ENCODE results near the gene HRAS. TPM values are rescaled to one million over a fixed set of nuclear protein-coding genes. Genes with fewer than 3 reads are reported as not detected.

The HRAS gene
- total RNA-seq, 1 experiment from 2014 or later: 110 TPM

DNA sequence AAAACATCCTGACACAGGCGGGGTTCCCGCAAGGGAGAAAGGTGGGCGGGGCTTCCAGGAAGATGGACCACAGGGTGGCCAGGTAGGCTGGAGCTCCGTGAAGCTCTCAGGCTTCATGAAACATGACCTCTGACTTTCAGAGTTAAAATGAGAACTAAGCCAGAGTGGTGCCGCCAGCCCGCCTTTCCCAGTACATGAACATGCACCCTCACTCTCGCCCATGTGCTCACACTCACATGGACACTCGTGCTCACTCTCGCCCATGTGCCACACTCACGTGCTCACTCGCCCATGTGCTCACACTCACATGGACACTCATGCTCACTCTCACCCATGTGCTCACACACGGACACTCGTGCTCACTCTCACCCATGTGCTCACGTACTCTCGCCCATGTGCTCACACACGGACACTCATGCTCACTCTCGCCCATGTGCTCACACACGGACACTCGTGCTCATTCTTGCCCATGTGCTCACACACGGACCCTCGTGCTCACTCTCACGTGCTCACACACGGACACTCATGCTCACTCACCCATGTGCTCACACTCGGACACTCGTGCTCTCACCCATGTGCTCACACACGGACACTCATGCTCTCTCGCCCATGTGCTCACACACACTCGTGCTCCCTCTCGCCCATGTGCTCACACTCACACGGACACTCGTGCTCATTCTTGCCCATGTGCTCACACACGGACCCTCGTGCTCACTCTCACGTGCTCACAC lies 38.4 kb downstream of the HRAS start:
- no peak for DNase-seq (ENCODE audit: low read depth)

DNA sequence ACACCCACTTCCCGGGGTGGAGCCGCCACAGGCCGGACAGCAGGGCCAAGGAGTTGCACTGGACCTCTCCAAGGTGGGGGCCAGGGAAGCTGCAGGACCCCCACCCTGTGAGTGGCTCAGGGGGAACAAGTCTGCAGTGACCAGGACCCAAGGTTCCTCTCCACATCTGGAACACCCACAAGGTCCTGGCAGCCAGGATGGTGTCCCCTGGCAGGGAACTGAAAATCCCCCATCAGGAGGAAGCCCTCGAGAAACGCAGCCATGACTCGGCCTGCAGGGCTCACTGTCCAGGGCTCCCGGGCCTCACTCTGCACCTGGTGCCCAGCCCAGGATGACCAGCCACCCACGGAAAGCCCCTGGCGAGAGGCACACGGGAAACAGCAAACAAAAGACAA lies 39.8 kb downstream of the HRAS start:
- DNase-seq (ENCODE audit: low read depth): peak; percentile 7

DNA sequence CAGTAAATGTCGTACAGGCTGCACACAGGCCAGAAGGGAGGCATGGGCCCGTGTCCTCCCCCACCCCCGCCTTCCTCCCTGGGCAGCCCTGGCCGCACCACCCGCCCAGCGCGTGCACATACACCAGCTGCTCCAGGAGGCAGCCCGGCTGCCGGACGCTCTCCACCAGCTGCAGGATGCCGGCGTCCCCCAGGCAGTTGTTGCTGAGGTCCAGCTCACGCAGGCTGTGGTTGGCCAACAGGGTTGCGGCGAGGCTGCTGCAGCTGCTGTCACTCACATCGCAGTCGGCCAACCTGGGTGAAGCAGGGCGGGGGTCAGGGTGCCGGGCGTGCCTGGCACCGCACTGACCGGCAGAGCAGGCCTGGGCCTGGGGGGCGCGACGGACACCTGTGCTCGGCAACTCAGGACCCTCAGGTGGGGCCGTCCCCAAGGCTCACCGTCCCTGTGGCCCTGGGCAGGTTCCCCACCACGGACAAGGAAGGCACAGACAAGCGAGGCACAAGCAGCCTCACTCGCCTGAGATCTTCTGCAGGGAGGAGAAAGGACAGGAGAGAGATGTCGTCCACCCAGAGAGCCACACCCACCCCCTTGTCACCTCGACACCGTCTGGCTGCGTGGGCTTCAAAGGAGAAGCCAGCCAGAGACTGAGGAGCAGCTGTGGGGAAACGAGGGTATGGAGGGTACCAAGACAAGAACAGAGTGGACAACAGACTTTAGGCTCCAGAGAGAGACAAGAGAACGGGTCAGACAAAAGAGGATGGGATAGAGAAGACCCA lies 40.4 kb downstream of the HRAS start:
- DNase-seq (ENCODE audit: low read depth): no peak

- DNase-seq (ENCODE audit: low read depth): no peak
Measured at GRCh38 chr11:492427-493226, 42.7 kb downstream of the HRAS start.

- DNase-seq (ENCODE audit: low read depth): no peak
Measured at GRCh38 chr11:491358-491757, 44.0 kb downstream of the HRAS start.

- DNase-seq (ENCODE audit: low read depth): no peak
Measured at GRCh38 chr11:490930-491260, 44.5 kb downstream of the HRAS start.

DNA sequence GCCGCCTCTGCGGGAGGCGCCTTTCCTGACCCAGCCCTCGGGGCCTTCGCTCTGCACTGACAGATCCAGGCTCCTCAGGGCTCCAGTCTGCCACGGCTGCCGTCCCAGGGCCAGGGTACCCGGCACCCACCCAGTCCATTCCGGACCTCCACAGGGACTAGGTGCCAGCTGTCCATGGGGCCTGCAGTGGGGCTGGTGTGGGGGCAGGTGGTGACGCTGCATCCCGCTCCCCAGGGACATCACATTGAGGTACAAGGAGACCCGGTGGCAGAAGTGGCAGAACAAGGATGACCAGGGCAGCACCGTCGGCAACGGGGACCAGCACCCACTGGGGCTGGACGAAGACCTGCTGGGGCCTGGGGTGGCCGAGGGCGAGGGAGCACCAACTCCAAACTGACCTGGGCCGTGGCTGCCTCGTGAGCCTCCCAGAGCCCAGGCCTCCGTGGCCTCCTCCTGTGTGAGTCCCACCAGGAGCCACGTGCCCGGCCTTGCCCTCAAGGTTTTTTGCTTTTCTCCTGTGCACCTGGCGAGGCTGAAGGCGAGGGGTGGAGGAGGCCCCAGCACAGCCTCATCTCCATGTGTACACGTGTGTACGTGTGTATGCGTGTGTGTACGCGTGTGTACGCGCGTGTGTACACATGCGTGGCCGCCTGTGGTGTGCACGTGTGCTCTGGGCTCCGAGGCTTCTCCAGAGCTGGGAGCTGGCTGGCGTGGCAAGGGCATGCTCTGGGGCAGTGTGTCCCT lies 45.0 kb downstream of the HRAS start:
- DNase-seq (ENCODE audit: low read depth): no peak

DNA sequence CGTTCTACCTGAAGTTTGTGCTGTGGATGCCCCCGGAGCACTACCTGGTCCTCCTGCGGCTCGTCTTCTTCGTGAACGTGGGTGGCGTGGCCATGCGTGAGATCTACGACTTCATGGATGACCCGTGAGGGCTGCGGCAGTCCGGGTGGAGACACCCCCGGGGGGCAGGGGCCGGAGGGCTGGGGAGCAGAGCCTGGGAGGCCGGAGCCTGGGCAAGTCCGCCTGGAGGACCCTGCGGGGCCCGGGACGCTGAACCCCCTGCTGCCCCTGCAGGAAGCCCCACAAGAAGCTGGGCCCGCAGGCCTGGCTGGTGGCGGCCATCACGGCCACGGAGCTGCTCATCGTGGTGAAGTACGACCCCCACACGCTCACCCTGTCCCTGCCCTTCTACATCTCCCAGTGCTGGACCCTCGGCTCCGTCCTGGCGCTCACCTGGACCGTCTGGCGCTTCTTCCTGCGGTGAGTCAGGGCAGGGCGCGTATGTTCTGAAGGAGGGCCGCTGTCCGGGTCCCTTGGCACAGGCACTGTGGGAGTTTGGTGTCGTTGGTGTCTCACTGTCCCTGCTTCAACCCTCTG lies 45.7 kb downstream of the HRAS start:
- no peak for DNase-seq (ENCODE audit: low read depth)

GRCh38 chr11:488992-489391 lies 46.4 kb downstream of the HRAS start:
- DNase-seq (ENCODE audit: low read depth): no peak

DNA sequence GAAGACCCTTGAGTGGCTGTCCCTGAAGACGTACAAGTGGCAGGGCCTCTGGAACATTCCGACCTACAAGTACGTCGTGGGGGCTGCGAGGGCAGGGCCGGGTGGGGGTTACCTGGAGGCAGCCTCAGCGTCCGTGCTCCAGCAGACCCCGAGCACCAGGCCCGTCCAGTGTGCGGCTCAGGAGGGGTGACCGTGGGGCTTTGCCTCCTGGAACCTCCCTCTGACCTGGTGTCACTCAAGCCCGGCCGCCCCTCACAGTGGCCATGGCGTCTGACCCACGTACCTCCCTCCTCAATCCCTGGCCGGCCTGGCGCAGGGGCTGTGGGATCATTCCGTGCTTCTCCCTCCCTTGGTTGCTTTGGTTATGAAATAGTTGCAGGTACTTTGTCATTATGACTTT lies 46.8 kb downstream of the HRAS start:
- no peak for DNase-seq (ENCODE audit: low read depth)

GRCh38 chr11:488062-488461 lies 47.3 kb downstream of the HRAS start:
- DNase-seq (ENCODE audit: low read depth): no peak

- no peak for DNase-seq (ENCODE audit: low read depth)
Measured at GRCh38 chr11:487571-488021, 47.8 kb downstream of the HRAS start.

- no peak for DNase-seq (ENCODE audit: low read depth)
Measured at GRCh38 chr11:486189-486588, 49.2 kb downstream of the HRAS start.

DNA sequence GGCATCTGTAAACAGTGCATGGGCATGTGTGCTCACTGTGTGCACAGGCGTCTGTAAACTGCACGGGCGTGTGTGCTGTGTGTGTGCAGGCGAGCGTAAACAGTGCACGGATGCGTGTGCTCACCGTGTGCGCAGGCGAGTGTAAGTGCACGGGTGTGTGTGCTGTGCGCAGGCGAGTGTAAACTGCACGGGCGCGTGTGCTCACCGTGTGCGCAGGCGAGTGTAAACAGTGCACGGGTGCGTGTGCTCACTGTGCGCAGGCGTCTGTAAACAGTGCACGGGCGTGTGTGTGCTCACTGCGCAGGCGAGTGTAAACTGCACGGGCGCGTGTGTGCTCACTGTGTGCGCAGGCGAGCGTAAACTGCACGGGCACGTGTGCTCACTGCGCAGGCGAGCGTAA lies 50.8 kb downstream of the HRAS start:
- DNase-seq (ENCODE audit: low read depth): no peak

Other genes starting within 250 kb of the HRAS start
- 5.2 and 8.5 TPM in 2 replicates for gene PGGHG, start 246.4 kb downstream of the HRAS start, total RNA-seq (2014; rRNA removed; shearing (Covaris generic))
- gene IFITM5, start 236.1 kb downstream of the HRAS start, total RNA-seq (2014; rRNA removed; shearing (Covaris generic)): not detected in 2 replicates
- 80.0 and 89.8 TPM in 2 replicates for gene IFITM2, start 227.8 kb downstream of the HRAS start, total RNA-seq (2014; rRNA removed; shearing (Covaris generic))
- gene IFITM1, start 221.5 kb downstream of the HRAS start, total RNA-seq (2014; rRNA removed; shearing (Covaris generic)): 1,883 and 3,156 TPM in 2 replicates
- gene IFITM3, start 214.7 kb downstream of the HRAS start, total RNA-seq (2014; rRNA removed; shearing (Covaris generic)): 821 and 984 TPM in 2 replicates
- 2.8 and 9.4 TPM in 2 replicates for gene B4GALNT4, start 166.1 kb downstream of the HRAS start, total RNA-seq (2014; rRNA removed; shearing (Covaris generic))
- gene PKP3, start 141.4 kb downstream of the HRAS start, total RNA-seq (2014; rRNA removed; shearing (Covaris generic)): 7.9 and 10.6 TPM in 2 replicates
- gene SIGIRR, start 120.6 kb downstream of the HRAS start, total RNA-seq (2014; rRNA removed; shearing (Covaris generic)): 2.5 and 3.4 TPM in 2 replicates
- 0.20 TPM in 1 of 2 replicates, not detected in the other for gene ANO9, start 93.6 kb downstream of the HRAS start, total RNA-seq (2014; rRNA removed; shearing (Covaris generic))
- gene PTDSS2, start 85.3 kb downstream of the HRAS start, total RNA-seq (2014; rRNA removed; shearing (Covaris generic)): 27.5 and 35.5 TPM in 2 replicates
- 169 and 259 TPM in 2 replicates for gene RNH1, start 28.3 kb downstream of the HRAS start, total RNA-seq (2014; rRNA removed; shearing (Covaris generic))
- gene LRRC56, start 2.0 kb upstream of the HRAS start, total RNA-seq (2014; rRNA removed; shearing (Covaris generic)): 0.25 and 0.34 TPM in 2 replicates
- 1.1 and 3.8 TPM in 2 replicates for gene LMNTD2, start 25.2 kb upstream of the HRAS start, total RNA-seq (2014; rRNA removed; shearing (Covaris generic))
- gene RASSF7, start 25.4 kb upstream of the HRAS start, total RNA-seq (2014; rRNA removed; shearing (Covaris generic)): 53.4 and 56.0 TPM in 2 replicates
- 17.0 and 24.3 TPM in 2 replicates for gene PHRF1, start 40.9 kb upstream of the HRAS start, total RNA-seq (2014; rRNA removed; shearing (Covaris generic))
- not detected in 2 replicates for gene IRF7, start 80.4 kb upstream of the HRAS start, total RNA-seq (2014; rRNA removed; shearing (Covaris generic))
- not detected in 2 replicates for gene CDHR5, start 89.4 kb upstream of the HRAS start, total RNA-seq (2014; rRNA removed; shearing (Covaris generic))
- not detected in 2 replicates for gene SCT, start 91.6 kb upstream of the HRAS start, total RNA-seq (2014; rRNA removed; shearing (Covaris generic))
- gene DRD4, start 101.7 kb upstream of the HRAS start, total RNA-seq (2014; rRNA removed; shearing (Covaris generic)): not detected in 2 replicates
- 31.0 and 50.8 TPM in 2 replicates for gene DEAF1, start 159.6 kb upstream of the HRAS start, total RNA-seq (2014; rRNA removed; shearing (Covaris generic))
- gene TMEM80, start 160.2 kb upstream of the HRAS start, total RNA-seq (2014; rRNA removed; shearing (Covaris generic)): 7.9 and 14.9 TPM in 2 replicates
- gene EPS8L2, start 170.7 kb upstream of the HRAS start, total RNA-seq (2014; rRNA removed; shearing (Covaris generic)): 4.9 and 10.6 TPM in 2 replicates
- gene TALDO1, start 211.9 kb upstream of the HRAS start, total RNA-seq (2014; rRNA removed; shearing (Covaris generic)): 247 and 252 TPM in 2 replicates
- gene GATD1, start 241.9 kb upstream of the HRAS start, total RNA-seq (2014; rRNA removed; shearing (Covaris generic)): 22.5 and 25.6 TPM in 2 replicates